ENCODE data around the gene PHACTR3. TPM values are rescaled to one million over a fixed set of nuclear protein-coding genes. Genes with fewer than 3 reads are reported as not detected.
A peak's percentile ranks its signal among the peaks of the same experiment; 100 is the strongest.

PHACTR3 gene
- total RNA-seq, 1 donor from 2014 or later = 2.1 TPM

DNA sequence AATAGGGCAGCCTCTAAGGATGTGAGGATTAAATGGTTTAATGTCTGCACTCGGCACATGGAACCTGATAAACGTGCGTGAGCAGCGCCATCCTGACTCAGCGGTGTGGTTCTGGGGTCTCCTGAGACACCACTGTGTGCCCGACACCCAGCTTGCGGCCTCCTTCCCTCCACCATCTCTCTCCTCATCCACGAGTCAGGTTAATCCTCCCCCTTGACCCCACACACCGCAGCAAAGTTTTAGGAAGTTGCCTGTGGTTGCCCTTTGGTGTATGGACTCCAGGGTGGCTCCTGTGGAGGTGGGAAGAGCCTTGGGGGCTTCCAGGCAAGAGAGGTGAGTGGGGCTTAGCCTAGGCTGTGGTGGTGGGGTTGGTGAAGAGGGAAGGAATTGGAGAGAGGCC, 68.2 kb downstream of the PHACTR3 start:
- no peak for DNase-seq (ENCODE audit: extremely low spot score, unreplicated experiment)
- Mint-ChIP-seq H3K4me3 (no peak overlapping the region), H3K4me1 (ENCODE audit: unreplicated experiment) (no peaks in the 10 kb centered on the region), H3K36me3 (no peaks in the 10 kb centered on the region), H3K27ac (no peak overlapping the region), H3K9me3 (no peaks in the 10 kb centered on the region), H3K27me3 (peaks cover 44% of the 10 kb centered on the region)
- TF ChIP-seq, protein P1, sequence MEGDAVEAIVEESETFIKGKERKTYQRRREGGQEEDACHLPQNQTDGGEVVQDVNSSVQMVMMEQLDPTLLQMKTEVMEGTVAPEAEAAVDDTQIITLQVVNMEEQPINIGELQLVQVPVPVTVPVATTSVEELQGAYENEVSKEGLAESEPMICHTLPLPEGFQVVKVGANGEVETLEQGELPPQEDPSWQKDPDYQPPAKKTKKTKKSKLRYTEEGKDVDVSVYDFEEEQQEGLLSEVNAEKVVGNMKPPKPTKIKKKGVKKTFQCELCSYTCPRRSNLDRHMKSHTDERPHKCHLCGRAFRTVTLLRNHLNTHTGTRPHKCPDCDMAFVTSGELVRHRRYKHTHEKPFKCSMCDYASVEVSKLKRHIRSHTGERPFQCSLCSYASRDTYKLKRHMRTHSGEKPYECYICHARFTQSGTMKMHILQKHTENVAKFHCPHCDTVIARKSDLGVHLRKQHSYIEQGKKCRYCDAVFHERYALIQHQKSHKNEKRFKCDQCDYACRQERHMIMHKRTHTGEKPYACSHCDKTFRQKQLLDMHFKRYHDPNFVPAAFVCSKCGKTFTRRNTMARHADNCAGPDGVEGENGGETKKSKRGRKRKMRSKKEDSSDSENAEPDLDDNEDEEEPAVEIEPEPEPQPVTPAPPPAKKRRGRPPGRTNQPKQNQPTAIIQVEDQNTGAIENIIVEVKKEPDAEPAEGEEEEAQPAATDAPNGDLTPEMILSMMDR (conservative IDR thresholded peaks at IDR 0.05) = no peak

DNA sequence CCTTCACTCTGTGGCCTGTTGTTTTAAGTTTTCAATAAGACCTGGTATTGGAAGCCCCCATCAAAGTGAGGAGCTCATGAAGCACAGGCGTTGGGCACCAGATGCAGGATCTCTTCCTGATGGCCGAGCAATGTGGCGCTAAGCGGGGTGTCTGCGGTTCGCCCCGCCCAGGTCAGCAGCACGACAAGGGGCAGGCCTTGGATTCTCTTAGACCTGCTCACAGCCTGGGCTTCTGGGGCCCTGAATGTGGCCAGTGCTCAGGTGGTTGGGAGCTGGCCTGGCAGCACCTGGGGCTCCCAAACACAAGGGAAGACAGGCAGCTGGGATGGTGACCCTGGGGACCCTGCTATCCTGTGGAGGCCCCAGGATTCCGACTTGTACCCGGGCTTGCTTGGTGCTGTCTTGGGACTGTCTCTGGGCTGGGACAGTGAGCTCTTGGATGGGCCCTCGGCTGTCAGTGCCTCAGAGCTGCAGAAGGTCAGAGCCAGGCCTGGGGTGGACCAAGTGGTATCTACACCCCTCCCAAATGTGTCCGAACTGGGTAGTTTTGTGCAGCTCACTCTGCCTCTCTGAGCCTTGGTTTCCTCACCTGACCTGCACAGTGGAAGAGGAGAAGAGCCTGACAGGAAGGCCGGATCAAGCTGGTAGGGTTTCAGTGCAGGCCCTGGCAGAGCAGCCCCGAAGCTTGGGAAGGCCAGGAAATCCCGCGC, 69.1 kb downstream of the PHACTR3 start:
- Mint-ChIP-seq H3K36me3 (no peaks in the 10 kb centered on the region), H3K27ac (no peak overlapping the region), H3K4me1 (ENCODE audit: unreplicated experiment) (no peaks in the 10 kb centered on the region), H3K27me3 (peaks cover 48% of the 10 kb centered on the region), H3K9me3 (no peaks in the 10 kb centered on the region), H3K4me3 (no peak overlapping the region)
- TF ChIP-seq, protein P1 (conservative IDR thresholded peaks at IDR 0.05) = no peak
- no peak for DNase-seq (ENCODE audit: extremely low spot score, unreplicated experiment)

DNA sequence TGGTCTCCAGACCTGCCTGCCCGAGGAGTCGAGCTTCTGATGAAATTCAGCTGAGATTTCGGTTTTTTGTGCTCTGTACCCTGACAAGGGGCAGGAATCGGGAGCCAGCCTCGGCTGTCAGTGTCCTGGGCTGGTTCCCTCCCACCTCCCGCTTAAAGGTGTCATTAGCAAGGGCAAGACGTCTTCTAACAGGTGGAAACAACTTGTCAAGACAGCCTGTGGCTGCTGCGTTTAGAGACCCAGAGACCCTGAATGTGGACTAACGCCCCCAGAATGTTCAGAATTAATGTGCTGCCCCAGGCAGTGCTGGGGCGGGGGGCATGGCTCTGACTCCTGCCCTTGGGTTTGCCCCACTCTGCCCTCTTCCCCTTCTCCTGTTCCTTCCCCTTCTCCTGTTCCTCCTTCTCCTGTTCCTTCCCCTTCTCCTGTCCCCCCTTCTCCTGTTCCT, 69.7 kb downstream of the PHACTR3 start:
- Mint-ChIP-seq H3K27ac (no peak overlapping the region), H3K9me3 (no peaks in the 10 kb centered on the region), H3K36me3 (no peaks in the 10 kb centered on the region), H3K27me3 (peaks cover 52% of the 10 kb centered on the region), H3K4me3 (no peak overlapping the region), H3K4me1 (ENCODE audit: unreplicated experiment) (no peaks in the 10 kb centered on the region)
- TF ChIP-seq, protein P1 (conservative IDR thresholded peaks at IDR 0.05) = no peak
- DNase-seq (ENCODE audit: extremely low spot score, unreplicated experiment) = no peak

DNA sequence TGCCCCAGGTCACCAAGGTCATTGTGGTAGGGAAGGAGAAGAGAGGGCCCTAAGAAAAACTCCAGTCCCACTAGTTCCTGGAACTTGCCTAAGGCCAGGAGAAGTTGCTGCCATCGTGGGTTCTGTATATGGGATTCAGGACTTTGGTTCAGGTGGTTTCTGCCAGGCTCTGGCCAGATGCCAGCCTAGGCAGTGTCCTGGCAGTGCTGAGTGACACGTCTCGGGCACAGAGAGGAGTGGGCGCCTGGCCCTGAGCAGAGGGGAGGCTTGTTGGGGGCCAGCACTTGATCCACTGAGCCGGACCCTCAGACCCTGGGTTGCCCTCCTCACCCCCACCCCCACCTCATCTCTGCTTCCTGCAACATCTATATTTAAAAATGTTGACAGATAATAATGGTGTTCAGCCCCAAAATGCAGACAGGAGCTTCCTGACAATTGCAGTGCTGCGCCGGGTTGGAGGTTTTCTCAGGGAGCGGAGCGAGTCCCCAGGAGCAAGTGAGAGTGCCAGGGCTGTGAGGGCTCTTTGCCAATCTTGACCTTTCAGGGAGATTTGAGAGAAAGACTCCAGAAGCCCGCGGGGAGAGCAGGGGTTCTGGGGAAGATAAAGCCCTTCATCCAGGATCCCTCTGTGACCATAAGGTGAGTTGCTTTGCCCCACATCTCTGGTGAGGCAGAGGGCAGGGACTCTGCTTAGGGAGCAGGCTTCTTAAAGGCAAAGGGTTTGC, 71.9 kb downstream of the PHACTR3 start:
- H3K27me3 Mint-ChIP-seq = peaks cover 61% of the 10 kb centered on the region

DNA sequence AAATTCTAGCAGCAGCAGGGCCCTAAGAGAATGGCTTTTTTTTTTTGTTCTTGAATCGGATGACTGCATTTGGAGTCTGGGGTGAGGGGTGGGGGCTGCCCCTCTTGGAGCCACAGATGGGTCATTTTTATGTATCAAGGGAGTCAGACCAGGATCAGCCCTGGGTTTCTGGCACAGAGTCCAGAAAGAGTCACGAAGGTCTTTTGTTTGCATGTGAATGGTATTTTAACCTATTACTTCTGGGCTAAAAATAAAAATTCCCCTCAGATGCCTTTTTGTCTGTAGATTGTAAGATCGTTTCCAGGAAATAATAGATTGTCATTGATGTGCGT, 72.5 kb downstream of the PHACTR3 start:
- Mint-ChIP-seq H3K36me3 (no peaks in the 10 kb centered on the region), H3K27ac (no peak overlapping the region), H3K27me3 (peaks cover 61% of the 10 kb centered on the region), H3K4me3 (no peak overlapping the region), H3K9me3 (no peaks in the 10 kb centered on the region), H3K4me1 (ENCODE audit: unreplicated experiment) (no peaks in the 10 kb centered on the region)
- DNase-seq (ENCODE audit: extremely low spot score, unreplicated experiment) = no peak
- TF ChIP-seq, protein P1 (conservative IDR thresholded peaks at IDR 0.05) = no peak

More for the DNA sequence above, 71.9 kb downstream of the PHACTR3 start:
- DNase-seq (ENCODE audit: extremely low spot score, unreplicated experiment) = peak; percentile 36
- H3K36me3 Mint-ChIP-seq = no peaks in the 10 kb centered on the region
- no peaks in the 10 kb centered on the region for H3K9me3 Mint-ChIP-seq
- H3K27ac Mint-ChIP-seq = no peak overlapping the region
- no peaks in the 10 kb centered on the region for H3K4me1 Mint-ChIP-seq (ENCODE audit: unreplicated experiment)
- TF ChIP-seq, protein P1 (conservative IDR thresholded peaks at IDR 0.05) = no peak
- no peak overlapping the region for H3K4me3 Mint-ChIP-seq
